Thymus (tissue), 11 donors: ENCODE results near the gene MAEA. TPM values are rescaled to one million over a fixed set of nuclear protein-coding genes. Genes with fewer than 3 reads are reported as not detected.

ENCODE experiments used
- DNase-seq, 9 donors: peaks; one replicate each; pipeline ENCODE4 v3.0.0-alpha.2; 2013; ENCODE audit warnings: low spot score in 9 of 9, low read depth in 6 of 9, missing footprints in 1 of 9
- H3K27ac ChIP-seq, 2 donors: one replicate each; pipeline ENCODE4 v1.5.1; 2013; ENCODE audit warnings: control low read depth in 1 of 2, low read depth in 1 of 2, low read length in 1 of 2, mild to moderate bottlenecking in 1 of 2, moderate library complexity in 1 of 2
- H3K27me3 ChIP-seq, 2 donors: one replicate each; pipeline ENCODE4 v1.5.1; 2013; ENCODE audit warnings: low read length in 1 of 2; ENCODE audit not compliant: control insufficient read depth in 2 of 2, insufficient read depth in 1 of 2
- H3K36me3 ChIP-seq, 2 donors: one replicate each; pipeline ENCODE4 v1.5.1; 2013; ENCODE audit warnings: low read length in 1 of 2, mild to moderate bottlenecking in 1 of 2, moderate library complexity in 1 of 2; ENCODE audit not compliant: control insufficient read depth in 2 of 2, insufficient read depth in 2 of 2
- H3K4me1 ChIP-seq, 2 donors: one replicate each; pipeline ENCODE4 v1.5.1; 2013; ENCODE audit warnings: low read length in 2 of 2; ENCODE audit not compliant: control insufficient read depth in 2 of 2, insufficient read depth in 2 of 2
- H3K4me3 ChIP-seq, 2 donors: one replicate each; pipeline ENCODE4 v1.5.1; 2013; ENCODE audit warnings: low read length in 2 of 2, control low read depth in 1 of 2, mild to moderate bottlenecking in 1 of 2
- H3K9me3 ChIP-seq, 2 donors: one replicate each; pipeline ENCODE4 v1.5.1; 2013; ENCODE audit warnings: low read length in 1 of 2, mild to moderate bottlenecking in 1 of 2; ENCODE audit not compliant: control insufficient read depth in 2 of 2, insufficient read depth in 1 of 2
- WGBS: extraction: QIAGEN DNeasy Blood & Tissue Kit; methylation state at CpG from one replicate; pipeline ENCODE4 v1.1.7; 2013; 5-methylcytosine and 5-hydroxymethylcytosine counted together
- polyA plus RNA-seq: library from polyadenylated mRNA; stranded (reverse); fragments of 200-250 nt; gene quantifications from one replicate; pipeline ENCODE4 v1.2.3, GENCODE V29; 2013
- total RNA-seq: library from RNA; stranded (reverse); fragments of 120-200 nt; gene quantifications from one replicate; pipeline ENCODE4 v1.2.4, GENCODE V29; 2013
- donor health status: healthy.

The MAEA gene
- total and polyA plus RNA-seq, 2 donors = 45.4 to 113 TPM

DNA sequence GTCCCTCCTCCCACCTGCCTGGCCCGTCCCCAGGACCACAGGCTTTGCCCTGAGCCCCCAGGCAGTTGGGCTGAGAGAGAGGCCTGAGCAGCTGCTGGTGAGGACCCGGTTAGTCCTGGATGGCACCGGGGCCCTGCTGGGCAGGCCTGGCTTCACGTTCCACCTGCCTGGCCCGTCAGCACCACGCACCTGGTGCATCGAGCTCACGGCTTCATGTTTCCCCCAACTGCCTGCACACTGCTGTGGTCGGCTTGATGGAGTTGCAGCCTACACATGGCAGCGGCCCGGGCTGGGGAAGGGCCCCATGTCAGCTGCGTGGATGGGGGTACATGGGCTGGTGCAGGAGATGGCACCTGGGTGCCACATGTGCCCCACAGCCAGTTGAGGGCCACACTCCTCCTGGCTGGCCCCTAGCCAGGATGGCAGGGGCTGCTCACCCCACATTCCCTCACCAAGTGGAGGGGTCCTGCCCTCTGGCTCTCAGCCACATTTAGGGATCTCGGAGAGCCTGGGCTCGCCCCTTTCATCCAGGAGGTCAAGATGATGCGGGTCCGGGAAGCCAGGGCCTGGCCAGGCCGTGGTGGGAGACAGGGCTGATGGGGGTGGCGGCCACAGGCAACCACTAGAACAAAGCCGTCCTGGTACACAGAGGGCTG is 88.0 kb downstream of the MAEA start:
- Histone ChIP-seq H3K27me3 (no peaks in the 10 kb centered on the region), H3K4me3 (no peak overlapping the region), H3K27ac (no peak overlapping the region), H3K9me3 (no peaks in the 10 kb centered on the region), H3K4me1 (no peaks in the 10 kb centered on the region), H3K36me3 (peaks cover 0 to 32% of the 10 kb centered on the region in 2 donors)
- WGBS = 96% methylated on average over 19 of the region's 19 CpGs
- DNase-seq = no peak

DNA sequence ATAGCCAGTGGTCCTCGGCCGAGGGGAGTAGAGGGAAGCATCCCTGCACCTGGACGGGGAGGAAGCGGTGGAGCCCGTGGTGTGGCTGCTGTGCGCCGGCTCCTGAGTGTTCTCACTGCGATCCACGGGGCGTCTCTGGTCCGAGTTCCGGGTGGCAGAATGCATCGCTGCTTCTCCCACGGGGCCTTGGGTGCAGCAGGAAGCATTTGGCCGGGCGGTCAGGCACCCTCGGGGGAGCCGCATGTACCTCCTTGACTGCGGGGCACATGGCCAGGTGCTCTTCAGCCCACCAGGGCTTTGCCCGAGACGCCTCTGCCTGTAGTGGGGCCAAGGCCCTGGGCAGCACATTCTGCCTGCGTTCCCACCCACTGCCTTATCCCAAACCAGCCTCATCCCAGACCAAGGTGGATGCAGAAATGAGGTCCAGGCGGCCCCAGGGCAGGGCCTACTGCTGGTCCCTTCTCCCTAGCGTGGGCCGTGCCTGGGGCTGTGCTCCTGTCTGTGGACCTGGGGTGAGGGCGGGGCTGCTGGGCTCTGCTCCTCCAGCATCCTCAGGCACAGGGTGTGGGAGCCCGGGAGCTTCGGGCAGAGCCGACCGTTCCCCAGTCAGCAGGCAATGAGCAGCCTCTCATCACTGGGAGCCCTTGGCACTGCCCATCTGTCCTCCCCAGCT is 89.0 kb downstream of the MAEA start:
- Histone ChIP-seq H3K4me3 (no peak overlapping the region), H3K27me3 (no peaks in the 10 kb centered on the region), H3K36me3 (peaks cover 0 to 37% of the 10 kb centered on the region in 2 donors), H3K9me3 (no peaks in the 10 kb centered on the region), H3K27ac (no peak overlapping the region), H3K4me1 (no peaks in the 10 kb centered on the region)
- no peak for DNase-seq
- WGBS = 93% methylated on average over 30 of the region's 30 CpGs

DNA sequence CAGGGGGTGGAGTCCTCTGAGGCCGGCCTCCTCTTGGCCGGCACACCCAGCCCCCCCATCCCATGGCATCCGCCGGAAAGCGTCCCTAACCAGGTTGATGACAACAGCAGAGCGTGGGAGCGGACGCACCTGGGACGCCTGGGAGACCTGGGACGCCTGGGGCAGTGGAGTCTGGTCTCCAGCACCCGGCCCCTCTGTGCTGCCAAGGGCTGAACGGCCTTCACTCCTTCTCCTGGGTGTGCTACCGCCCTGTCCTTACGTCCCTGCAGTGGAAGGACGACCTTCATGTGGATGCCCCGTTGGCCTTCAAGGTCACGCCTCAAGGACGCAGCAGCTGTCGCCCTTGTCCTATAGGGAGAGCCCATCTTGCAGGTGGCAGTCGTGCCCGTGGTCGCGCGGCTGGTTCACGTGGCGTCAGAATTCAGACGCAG is 89.7 kb downstream of the MAEA start:
- 93% methylated on average over 26 of the region's 27 CpGs for whole genome bisulfite sequencing
- no peak overlapping the region for H3K4me3 ChIP-seq
- no peak for DNase-seq
- H3K9me3 ChIP-seq = no peaks in the 10 kb centered on the region
- no peak overlapping the region for H3K27ac ChIP-seq
- H3K27me3 ChIP-seq = no peaks in the 10 kb centered on the region
- no peaks in the 10 kb centered on the region for H3K4me1 ChIP-seq
- peaks cover 0 to 42% of the 10 kb centered on the region in 2 donors for H3K36me3 ChIP-seq

DNA sequence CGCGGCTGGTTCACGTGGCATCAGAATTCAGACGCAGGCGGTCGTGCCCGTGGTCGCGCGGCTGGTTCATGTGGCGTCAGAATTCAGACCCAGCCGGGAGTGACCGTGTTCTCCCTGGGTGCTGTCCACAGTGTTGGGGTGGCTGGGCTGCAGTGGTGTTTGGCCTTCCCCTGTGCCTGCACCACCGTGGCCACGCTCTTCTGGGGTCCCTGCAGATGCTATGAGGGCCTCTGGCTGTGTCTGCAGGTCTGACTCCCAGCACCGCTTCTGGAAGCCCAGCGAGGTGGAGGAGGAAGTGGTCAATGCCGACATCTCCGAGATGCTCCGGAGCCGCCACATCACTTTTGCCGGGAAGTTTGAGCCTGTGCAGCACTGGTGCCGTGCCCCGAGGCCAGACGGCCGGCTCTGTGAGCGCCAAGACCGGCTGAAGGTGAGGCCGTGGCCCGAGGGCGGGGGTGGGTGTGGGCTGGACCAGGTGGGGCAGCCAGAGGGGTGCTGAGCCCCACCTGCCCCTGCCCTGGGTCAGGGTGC is 90.2 kb downstream of the MAEA start:
- H3K27me3 ChIP-seq = no peaks in the 10 kb centered on the region
- H3K4me1 ChIP-seq = no peaks in the 10 kb centered on the region
- H3K27ac ChIP-seq = no peak overlapping the region
- DNase-seq = no peak
- H3K36me3 ChIP-seq = peaks cover 0 to 42% of the 10 kb centered on the region in 2 donors
- no peaks in the 10 kb centered on the region for H3K9me3 ChIP-seq
- WGBS = 92% methylated on average over 25 of the region's 31 CpGs
- no peak overlapping the region for H3K4me3 ChIP-seq

DNA sequence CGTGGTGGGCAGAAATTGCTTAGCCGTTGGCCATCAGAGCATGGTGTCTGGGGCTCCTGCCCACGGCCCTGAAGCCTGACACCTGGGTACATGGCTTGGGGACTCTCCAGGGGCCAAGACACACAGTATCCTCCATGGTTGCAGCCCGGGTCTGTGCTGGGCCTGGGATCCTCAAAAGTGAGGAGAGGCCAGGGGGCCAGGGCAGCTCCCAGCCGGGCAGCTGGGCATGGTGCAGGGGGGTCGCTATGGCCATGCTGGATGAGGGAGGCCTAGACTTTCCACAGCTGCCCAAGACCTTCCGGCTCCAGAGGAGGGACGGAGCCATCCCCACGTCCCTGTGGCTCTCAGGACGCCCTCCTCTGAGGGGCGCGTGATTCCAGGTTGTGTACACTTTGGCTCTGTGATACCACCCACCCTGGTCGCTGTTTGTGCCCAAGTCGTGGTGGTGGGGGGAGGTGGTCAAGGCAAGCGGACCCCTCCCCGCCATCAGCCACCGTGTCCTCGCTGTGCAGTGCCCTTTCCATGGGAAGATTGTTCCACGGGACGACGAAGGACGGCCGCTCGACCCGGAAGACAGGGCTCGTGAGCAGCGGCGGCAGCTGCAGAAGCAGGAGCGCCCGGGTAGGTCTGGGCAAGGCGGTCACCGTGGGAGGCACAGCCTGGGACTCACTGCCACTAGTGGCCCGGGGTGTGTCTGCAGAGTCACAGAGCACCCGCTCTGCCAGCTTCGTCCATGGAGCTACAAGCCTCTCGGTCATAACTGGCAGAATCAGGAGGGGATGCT is 90.9 kb downstream of the MAEA start:
- H3K27ac ChIP-seq = no peak overlapping the region

DNA sequence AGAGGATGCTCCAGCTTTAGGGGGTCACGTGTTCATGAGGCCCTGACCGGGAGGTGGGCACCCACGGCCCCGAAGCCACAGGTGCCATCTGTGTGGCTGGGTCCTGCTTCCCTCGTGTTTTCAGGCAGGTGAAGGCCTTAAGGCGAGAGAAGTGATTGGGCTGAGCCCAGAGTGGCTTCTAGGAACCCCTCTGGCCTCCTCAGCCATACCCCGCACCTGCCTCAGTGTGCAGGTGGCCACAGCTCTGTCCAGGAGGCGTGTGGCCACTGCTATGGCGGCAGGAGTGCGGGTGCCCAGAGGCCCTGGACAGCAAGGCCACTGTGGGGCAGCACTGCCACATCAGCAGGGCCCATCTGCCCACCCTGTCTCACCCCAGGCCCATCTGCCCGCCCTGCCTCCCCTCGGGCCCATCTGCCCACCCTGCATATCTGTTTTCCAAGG is 91.5 kb downstream of the MAEA start:
- Histone ChIP-seq H3K36me3 (peaks cover 0 to 43% of the 10 kb centered on the region in 2 donors), H3K27ac (no peak overlapping the region), H3K4me3 (no peak overlapping the region), H3K27me3 (no peaks in the 10 kb centered on the region), H3K9me3 (peaks cover 0 to 1% of the 10 kb centered on the region in 2 donors), H3K4me1 (no peaks in the 10 kb centered on the region)
- 96% methylated on average over 12 of the region's 12 CpGs for WGBS
- no peak for DNase-seq

More for the DNA sequence above, 90.9 kb downstream of the MAEA start:
- Histone ChIP-seq H3K9me3 (no peaks in the 10 kb centered on the region), H3K4me3 (no peak overlapping the region), H3K27me3 (no peaks in the 10 kb centered on the region), H3K4me1 (no peaks in the 10 kb centered on the region), H3K36me3 (peaks cover 0 to 42% of the 10 kb centered on the region in 2 donors)
- DNase-seq = no peak
- WGBS = 92% methylated on average over 36 of the region's 36 CpGs

DNA sequence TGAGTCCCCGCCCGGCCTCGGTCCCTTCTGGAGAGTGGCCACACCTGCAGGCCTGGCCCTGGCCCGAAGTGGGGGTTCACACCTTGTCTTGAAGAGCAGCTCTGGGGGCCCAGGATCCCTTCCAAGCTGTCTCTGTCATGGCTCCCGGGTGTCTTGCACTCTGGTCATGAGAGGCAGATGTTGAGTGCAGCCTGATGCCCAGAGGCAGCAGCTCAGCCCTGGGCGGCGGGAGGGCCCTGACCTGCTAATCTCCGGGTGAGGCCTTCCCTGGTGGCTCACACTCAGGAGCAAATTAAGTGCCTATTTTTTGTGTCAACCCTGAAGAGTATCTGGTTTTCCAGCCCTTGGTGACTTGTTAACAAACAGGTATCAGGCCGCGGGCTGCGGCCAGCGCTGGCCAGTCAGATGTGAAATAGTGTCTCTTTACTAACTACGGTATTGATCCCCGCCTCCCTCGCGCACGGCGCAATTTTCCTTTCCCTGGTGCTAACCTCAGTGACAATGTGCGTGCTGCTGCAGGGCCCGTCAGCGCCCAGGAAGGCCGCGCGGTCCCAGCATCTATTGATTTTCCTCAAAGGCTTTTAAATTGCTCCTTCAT is 92.4 kb downstream of the MAEA start:
- Histone ChIP-seq H3K27ac (no peak overlapping the region), H3K27me3 (no peaks in the 10 kb centered on the region), H3K36me3 (peaks cover 0 to 41% of the 10 kb centered on the region in 2 donors), H3K9me3 (peaks cover 0 to 1% of the 10 kb centered on the region in 2 donors), H3K4me1 (no peaks in the 10 kb centered on the region), H3K4me3 (no peak overlapping the region)
- DNase-seq = no peak
- 98% methylated on average over 24 of the region's 24 CpGs for WGBS

DNA sequence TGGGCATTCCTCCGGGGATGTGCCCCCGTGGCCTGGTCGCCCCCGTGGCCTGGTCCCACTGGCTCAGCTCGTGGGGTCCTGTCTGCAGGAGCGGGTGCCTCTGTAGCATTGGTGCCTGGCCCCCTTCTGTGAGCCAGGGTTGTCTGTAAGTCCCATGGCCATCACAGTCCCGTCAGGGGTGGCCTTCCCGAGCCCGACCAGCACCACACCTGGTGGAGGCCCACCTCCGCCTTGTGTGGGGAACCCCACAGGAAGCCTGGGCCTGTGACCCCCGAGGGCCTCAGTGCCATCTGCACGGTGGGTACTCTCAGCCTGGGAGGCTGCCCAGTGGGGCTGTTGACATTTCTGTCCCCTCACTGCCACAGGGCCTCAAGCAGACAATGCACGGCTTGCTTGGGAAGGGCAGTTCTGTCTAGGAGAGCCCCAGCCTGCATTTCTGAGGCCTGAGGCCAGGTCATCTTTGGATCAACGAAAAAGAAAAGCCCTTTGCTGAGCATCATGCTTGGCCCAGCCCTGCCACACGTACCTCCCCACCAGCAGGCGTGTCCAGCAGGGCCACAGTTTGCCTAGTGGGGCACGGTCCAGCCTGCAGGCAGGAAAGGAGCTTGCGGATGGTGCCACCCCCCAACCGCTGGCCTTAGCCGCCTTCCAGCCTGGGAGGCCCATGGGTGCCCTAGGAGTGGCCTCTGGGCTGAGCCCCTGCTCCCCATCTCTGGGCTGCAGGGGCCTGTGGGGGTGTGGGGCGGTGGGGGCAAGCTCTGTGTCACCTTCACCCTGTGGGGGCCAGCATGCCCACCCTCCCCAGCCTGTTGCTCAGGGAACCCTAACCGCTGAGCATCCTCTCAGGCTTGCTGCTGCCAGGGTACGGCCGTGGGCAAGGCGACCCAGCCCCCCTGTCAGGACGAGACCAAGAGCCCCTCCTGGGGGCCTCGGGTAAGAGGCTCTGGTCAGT is 93.4 kb downstream of the MAEA start:
- Histone ChIP-seq H3K4me1 (no peaks in the 10 kb centered on the region), H3K4me3 (no peak overlapping the region), H3K27me3 (no peaks in the 10 kb centered on the region), H3K27ac (no peak overlapping the region), H3K9me3 (peaks cover 0 to 1% of the 10 kb centered on the region in 2 donors), H3K36me3 (peaks cover 0 to 41% of the 10 kb centered on the region in 2 donors)
- WGBS = 92% methylated on average over 27 of the region's 27 CpGs
- DNase-seq = no peak
